ENCODE data around the gene CCDC61. TPM values are rescaled to one million over a fixed set of nuclear protein-coding genes. Genes with fewer than 3 reads are reported as not detected.

CCDC61 gene
- polyA plus RNA-seq, 1 donor = 13.2 TPM

DNA sequence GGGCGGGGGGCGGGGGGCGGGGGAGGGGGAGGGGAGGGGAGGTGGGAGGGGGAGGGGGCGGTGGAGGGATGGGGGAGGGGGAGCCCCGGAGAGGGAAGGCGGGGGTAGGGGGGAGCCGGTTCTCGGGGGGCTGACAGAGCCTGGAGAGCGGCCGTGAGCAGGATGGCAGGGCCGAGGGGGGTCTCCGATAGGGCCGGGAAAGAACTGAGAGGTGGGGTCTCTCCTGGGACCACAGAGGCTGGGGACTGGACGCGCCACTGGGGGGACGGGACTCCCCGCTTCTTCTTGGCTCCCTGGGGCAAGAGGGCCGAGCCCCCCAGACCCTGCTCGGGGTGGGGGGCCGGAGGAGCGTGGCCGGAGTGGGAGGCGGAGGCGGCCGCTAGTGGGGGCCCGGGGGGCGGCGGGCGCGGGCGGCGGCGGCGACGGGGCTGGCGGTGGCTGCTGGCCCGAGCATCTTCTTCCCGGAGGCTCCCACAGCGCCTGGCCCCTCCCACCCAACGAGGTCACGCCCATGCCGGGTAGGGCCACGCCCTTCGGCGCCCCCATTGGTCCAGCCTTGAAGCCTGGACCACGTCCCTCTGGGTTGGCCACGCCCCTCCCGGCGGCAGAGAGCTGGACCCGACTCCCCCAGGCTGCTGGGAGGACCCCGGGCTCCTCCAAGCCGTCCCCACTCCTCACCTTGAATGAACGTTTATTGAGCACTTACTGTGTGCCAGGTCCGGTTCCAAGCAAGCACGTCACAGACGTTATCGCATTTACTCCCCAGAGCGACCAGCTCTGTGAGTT, 21.5 kb upstream of the CCDC61 start, which contains the start of gene NOVA2:
TSS of gene NOVA2 (minus strand) at position 313 of the 786 bp plus-strand sequence. CDS start 514 bp downstream, outside the sequence.
- H3K4me3 ChIP-seq (ENCODE audit: low read length) = peak within 1 kb of the TSS; percentile 28

DNA sequence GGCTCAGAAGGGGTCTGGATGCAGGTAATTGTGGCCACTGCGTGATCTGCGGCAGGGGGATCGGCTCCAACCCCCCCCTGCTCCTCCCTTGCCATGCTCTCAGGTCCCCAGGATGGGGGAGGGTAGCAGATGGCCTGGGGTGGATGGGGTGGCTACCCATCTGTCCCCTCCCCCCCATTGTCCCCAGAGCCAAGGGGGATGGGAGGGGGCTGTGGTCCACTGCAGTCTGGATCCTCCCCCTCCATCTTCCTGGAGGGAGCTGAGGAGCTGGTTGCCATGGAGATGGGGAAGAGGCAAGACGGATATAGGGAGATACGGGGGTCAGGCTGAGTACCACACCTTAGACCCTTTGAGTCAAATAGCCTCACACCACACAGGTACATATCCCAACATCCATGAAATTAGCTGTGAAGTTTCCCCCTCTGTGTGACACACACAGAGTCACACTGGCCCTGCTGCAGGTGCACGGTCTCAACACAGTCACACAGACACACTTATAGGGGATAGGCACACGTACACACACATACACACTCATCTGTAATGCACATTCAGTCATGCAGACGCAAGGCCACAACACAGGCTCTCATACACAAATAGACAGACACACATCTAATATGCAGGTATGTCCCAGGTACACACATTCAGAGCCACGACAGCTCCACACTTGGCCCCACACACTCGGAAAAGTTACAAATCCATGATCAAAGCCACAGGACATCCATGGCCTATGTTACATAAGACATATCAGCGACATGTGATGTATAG, 19.8 kb upstream of the CCDC61 start:
- H3K27me3 ChIP-seq (ENCODE audit: control insufficient read depth, insufficient read depth, low read length) = peaks cover 64% of the 10 kb centered on the region

More for the DNA sequence above, 21.5 kb upstream of the CCDC61 start, which contains the start of gene NOVA2:
- Histone ChIP-seq H3K27ac (ENCODE audit: low read length) (no peak within 1 kb of the TSS), H3K9me3 (ENCODE audit: control insufficient read depth, low read depth, low read length) (peaks cover 4% of the 10 kb centered on the region), H3K4me1 (ENCODE audit: control insufficient read depth, insufficient read depth, low read length) (peaks cover 2% of the 10 kb centered on the region), H3K36me3 (ENCODE audit: control insufficient read depth, insufficient read depth, low read length) (no peaks in the 10 kb centered on the region), H3K27me3 (ENCODE audit: control insufficient read depth, insufficient read depth, low read length) (peaks cover 72% of the 10 kb centered on the region)
- WGBS (ENCODE audit: insufficient coverage, low lambda C conversion rate) = no CpG with 5 or more reads among the region's 58 CpGs
- DNase-seq = peak in 1 of 2 donors; percentile 40

DNA sequence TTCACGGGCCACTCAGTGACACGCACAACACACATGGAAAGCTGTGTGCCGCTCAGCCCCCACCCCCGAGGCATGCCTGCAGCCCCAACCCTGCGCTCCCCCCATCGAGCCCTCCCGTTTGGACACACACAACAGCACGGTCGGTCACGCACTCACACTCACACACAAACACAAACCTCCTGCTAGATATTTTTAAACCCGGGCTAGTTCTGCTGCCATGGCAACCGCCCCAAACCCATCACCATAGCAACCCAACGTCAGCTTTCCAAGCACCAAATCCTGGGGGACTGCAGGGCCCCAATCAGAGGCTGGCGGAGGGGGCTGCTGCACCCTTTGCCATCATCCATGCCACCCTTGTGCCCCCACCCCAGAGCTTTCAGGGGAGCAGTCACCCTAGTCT, 19.1 kb upstream of the CCDC61 start:
- no peak overlapping the region for H3K27ac ChIP-seq (ENCODE audit: low read length)
- peaks cover 4% of the 10 kb centered on the region for H3K9me3 ChIP-seq (ENCODE audit: control insufficient read depth, low read depth, low read length)
- peaks cover 2% of the 10 kb centered on the region for H3K4me1 ChIP-seq (ENCODE audit: control insufficient read depth, insufficient read depth, low read length)
- no peak overlapping the region for H3K4me3 ChIP-seq (ENCODE audit: low read length)
- H3K27me3 ChIP-seq (ENCODE audit: control insufficient read depth, insufficient read depth, low read length) = peaks cover 58% of the 10 kb centered on the region
- no peak for DNase-seq
- no peaks in the 10 kb centered on the region for H3K36me3 ChIP-seq (ENCODE audit: control insufficient read depth, insufficient read depth, low read length)
- no CpG with 5 or more reads among the region's 14 CpGs for WGBS (ENCODE audit: insufficient coverage, low lambda C conversion rate)

More for the DNA sequence above, 19.8 kb upstream of the CCDC61 start:
- Histone ChIP-seq H3K27ac (ENCODE audit: low read length) (no peak overlapping the region), H3K9me3 (ENCODE audit: control insufficient read depth, low read depth, low read length) (peaks cover 4% of the 10 kb centered on the region), H3K4me3 (ENCODE audit: low read length) (no peak overlapping the region), H3K4me1 (ENCODE audit: control insufficient read depth, insufficient read depth, low read length) (peaks cover 2% of the 10 kb centered on the region), H3K36me3 (ENCODE audit: control insufficient read depth, insufficient read depth, low read length) (no peaks in the 10 kb centered on the region)
- no peak for DNase-seq
- WGBS (ENCODE audit: insufficient coverage, low lambda C conversion rate) = no CpG with 5 or more reads among the region's 11 CpGs

DNA sequence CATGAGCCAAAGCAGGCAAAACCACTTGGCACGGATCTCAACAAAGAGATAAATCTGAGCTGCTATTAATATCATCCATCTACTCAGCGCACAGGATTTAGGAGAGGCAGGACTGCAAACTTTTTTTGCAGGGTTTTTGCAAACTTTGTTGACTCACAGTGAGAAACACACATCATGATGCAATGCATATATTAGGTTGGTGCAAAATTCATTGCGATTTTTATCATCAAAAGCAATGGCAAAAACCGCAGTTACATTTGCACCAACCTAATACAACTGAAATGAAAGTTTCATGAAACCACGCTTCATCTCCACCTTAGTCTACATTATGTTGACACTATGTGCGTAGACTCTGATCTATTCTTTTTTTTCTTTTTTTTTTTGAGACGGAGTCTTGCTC, 17.1 kb upstream of the CCDC61 start:
- Histone ChIP-seq H3K36me3 (ENCODE audit: control insufficient read depth, insufficient read depth, low read length) (no peaks in the 10 kb centered on the region), H3K27ac (ENCODE audit: low read length) (no peak overlapping the region), H3K9me3 (ENCODE audit: control insufficient read depth, low read depth, low read length) (peaks cover 4% of the 10 kb centered on the region), H3K4me3 (ENCODE audit: low read length) (no peak overlapping the region), H3K4me1 (ENCODE audit: control insufficient read depth, insufficient read depth, low read length) (peaks cover 2% of the 10 kb centered on the region), H3K27me3 (ENCODE audit: control insufficient read depth, insufficient read depth, low read length) (peaks cover 43% of the 10 kb centered on the region)
- DNase-seq = no peak
- 93% methylated on average over 3 of the region's 7 CpGs for WGBS (ENCODE audit: insufficient coverage, low lambda C conversion rate)

DNA sequence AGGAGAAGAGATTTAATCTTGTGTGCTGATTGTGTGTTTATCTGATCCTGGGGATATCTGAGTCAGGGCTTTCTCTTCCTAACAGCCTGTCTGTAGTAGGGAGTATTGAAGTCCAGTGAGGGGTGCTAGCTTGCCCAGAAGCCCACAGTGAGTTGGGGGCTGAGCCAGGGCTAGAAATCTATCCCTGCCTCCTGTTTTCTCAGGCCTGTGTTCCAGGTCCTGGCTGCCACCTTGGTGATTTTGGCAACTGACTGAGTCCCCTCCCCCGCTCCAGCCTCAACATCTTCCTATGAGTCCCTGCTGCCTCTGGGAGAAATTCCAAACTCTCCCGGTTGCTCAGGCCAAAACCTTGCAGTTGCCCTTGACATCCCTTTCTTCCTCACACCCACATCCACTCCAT, 13.9 kb upstream of the CCDC61 start:
- Histone ChIP-seq H3K4me3 (ENCODE audit: low read length) (no peak overlapping the region), H3K9me3 (ENCODE audit: control insufficient read depth, low read depth, low read length) (no peaks in the 10 kb centered on the region), H3K27ac (ENCODE audit: low read length) (no peak overlapping the region), H3K36me3 (ENCODE audit: control insufficient read depth, insufficient read depth, low read length) (no peaks in the 10 kb centered on the region), H3K4me1 (ENCODE audit: control insufficient read depth, insufficient read depth, low read length) (no peaks in the 10 kb centered on the region), H3K27me3 (ENCODE audit: control insufficient read depth, insufficient read depth, low read length) (peaks cover 18% of the 10 kb centered on the region)
- DNase-seq = no peak
- WGBS (ENCODE audit: insufficient coverage, low lambda C conversion rate) = no CpG with 5 or more reads among the region's 2 CpGs

DNA sequence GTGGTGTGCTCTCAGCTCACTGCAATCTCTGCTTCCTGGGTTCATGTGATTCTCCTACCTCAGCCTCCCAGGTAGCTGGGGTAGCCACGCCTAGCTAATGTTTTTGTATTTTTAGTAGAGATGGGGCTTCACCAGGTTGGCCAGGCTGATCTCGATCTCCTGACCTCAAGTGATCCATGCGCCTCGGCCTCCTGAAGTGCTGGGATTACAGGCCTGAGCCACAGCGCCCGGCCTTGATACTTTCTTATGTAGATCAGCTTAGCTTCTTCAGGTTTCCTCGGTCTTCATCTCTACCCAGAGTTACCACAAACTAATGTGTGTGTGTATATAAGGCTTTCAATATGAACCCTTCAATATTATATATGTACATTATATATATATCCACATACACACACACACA, 9.9 kb upstream of the CCDC61 start:
- Histone ChIP-seq H3K27me3 (ENCODE audit: control insufficient read depth, insufficient read depth, low read length) (peaks cover 19% of the 10 kb centered on the region), H3K9me3 (ENCODE audit: control insufficient read depth, low read depth, low read length) (no peaks in the 10 kb centered on the region), H3K4me1 (ENCODE audit: control insufficient read depth, insufficient read depth, low read length) (no peaks in the 10 kb centered on the region), H3K27ac (ENCODE audit: low read length) (no peak overlapping the region), H3K36me3 (ENCODE audit: control insufficient read depth, insufficient read depth, low read length) (no peaks in the 10 kb centered on the region), H3K4me3 (ENCODE audit: low read length) (no peak overlapping the region)
- no CpG with 5 or more reads among the region's 7 CpGs for WGBS (ENCODE audit: insufficient coverage, low lambda C conversion rate)
- no peak for DNase-seq

DNA sequence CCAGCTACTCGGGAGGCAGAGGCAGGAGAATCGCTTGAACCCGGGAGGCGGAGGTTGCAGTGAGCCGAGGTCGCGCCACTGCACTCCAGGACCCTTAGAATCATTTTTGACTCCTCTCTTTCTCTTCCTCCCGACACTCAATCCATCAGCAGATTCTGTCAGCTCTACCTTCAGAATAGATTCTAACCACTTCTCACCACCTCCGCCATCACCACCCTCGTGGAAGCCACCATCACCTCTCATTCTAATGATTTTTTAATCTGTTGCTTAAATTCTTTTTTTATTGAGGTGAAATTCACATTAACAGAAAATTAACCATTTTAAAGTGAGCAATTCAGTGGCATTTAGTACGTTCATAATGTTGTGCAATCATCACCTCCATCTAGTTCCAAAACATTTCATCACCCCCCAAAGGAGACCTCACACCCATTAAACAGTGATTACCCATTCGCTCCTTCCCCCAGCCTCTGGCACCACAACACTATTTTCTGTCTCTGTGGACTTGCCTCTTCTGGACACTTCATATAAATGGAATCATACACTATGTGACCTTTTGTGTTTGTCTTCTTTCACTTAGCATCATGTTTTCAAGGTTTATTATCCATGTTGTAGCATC, 5.0 kb upstream of the CCDC61 start:
- Histone ChIP-seq H3K36me3 (ENCODE audit: control insufficient read depth, insufficient read depth, low read length) (no peaks in the 10 kb centered on the region), H3K27me3 (ENCODE audit: control insufficient read depth, insufficient read depth, low read length) (peaks cover 11% of the 10 kb centered on the region), H3K4me1 (ENCODE audit: control insufficient read depth, insufficient read depth, low read length) (peaks cover 4% of the 10 kb centered on the region), H3K27ac (ENCODE audit: low read length) (no peak overlapping the region), H3K4me3 (ENCODE audit: low read length) (no peak overlapping the region), H3K9me3 (ENCODE audit: control insufficient read depth, low read depth, low read length) (no peaks in the 10 kb centered on the region)
- DNase-seq = no peak
- WGBS (ENCODE audit: insufficient coverage, low lambda C conversion rate) = 90% methylated on average over 2 of the region's 12 CpGs

DNA sequence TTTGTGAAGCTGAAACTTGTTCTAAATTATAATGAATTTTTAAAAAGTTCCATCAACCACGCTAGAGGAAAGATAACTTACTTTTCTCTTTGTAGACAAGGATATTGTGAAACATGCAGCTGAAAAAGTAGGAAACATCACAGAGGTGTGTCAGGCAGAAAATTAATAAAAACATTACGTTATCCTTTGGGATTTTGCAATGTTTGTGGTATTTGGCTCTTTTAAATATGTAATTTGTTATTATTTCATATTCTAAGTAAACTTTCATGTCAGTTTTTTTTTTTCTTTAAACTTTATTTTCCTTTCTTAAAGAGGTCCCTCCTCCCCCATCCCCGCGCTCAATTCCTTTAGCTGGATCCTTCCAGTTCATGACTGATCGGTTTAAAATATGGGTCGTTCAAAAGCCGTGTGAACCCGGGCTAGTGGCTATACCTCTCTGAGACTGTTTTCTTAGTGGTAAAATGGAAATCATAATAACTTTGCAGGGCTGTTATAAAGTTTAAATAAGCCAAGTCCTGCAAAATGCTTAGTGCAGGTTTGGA, 740 bp upstream of the CCDC61 start:
- no peak for DNase-seq
- no peak overlapping the region for H3K27ac ChIP-seq (ENCODE audit: low read length)
- 28% methylated on average over 3 of the region's 8 CpGs for WGBS (ENCODE audit: insufficient coverage, low lambda C conversion rate)

DNA sequence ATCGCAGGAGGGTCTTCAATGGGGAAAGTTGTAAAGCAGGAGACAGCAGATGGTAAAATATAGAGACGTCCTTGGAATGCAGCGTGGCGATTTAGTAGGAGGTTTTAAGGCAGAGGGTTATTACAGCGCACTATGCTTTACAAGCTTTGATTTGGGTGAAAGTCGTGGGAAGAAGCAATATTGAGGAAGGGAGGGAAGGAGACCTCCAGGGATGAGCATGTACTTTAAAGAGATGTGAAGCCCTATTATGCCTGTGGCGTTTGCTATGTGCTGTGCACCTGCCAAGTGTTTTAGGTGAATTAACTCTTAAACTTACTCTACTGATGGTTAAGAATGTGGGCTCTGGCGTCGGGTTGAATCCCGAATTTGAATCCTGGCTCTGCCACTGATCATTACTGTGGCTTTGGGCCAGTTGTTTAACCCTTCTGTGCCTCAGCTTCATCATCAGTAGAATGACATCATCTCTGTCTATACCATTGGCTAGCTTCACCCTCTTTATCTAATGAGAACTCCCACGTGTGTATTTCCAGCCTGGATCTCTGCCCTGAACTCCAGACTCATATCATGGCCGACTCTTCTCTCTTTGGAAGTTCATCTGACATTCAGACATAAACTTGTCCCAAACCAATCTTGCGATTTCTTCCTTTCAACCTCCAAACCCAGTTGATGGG, 583 bp downstream of the CCDC61 start:
- Histone ChIP-seq H3K4me3 (ENCODE audit: low read length) (peak overlapping the region; percentile 72), H3K27ac (ENCODE audit: low read length) (peak overlapping the region; percentile 18), H3K9me3 (ENCODE audit: control insufficient read depth, low read depth, low read length) (no peaks in the 10 kb centered on the region), H3K36me3 (ENCODE audit: control insufficient read depth, insufficient read depth, low read length) (no peaks in the 10 kb centered on the region), H3K4me1 (ENCODE audit: control insufficient read depth, insufficient read depth, low read length) (peaks cover 8% of the 10 kb centered on the region), H3K27me3 (ENCODE audit: control insufficient read depth, insufficient read depth, low read length) (peaks cover 15% of the 10 kb centered on the region)
- no CpG with 5 or more reads among the region's 13 CpGs for WGBS (ENCODE audit: insufficient coverage, low lambda C conversion rate)
- peak in 1 of 2 donors; percentile 43 for DNase-seq

More for the DNA sequence above, 740 bp upstream of the CCDC61 start:
- Histone ChIP-seq H3K4me1 (ENCODE audit: control insufficient read depth, insufficient read depth, low read length) (peaks cover 8% of the 10 kb centered on the region), H3K4me3 (ENCODE audit: low read length) (peak overlapping the region; percentile 64), H3K9me3 (ENCODE audit: control insufficient read depth, low read depth, low read length) (no peaks in the 10 kb centered on the region), H3K27me3 (ENCODE audit: control insufficient read depth, insufficient read depth, low read length) (peaks cover 5% of the 10 kb centered on the region), H3K36me3 (ENCODE audit: control insufficient read depth, insufficient read depth, low read length) (no peaks in the 10 kb centered on the region)
